Measurements from ENCODE around the gene PRKCE. TPM values are rescaled to one million over a fixed set of nuclear protein-coding genes. Genes with fewer than 3 reads are reported as not detected.

Gene PRKCE
- total RNA-seq, 6 experiments from 2014 or later = 5.2 to 18.8 (median 11.0) TPM

GRCh38 chr2:45921921-45922320 lies 270.4 kb downstream of the PRKCE start:
- intact Hi-C loops (cut with DNase I) = no loop called here
- no peak for TF ChIP-seq CTCF (IDR thresholded peaks at IDR 0.05)
- no peak for TF ChIP-seq POLR2A (IDR thresholded peaks at IDR 0.05)
- DNase-seq (no peak), ATAC-seq (no peak)
- Histone ChIP-seq H3K36me3 (no peaks in the 10 kb centered on the region), H3K4me1 (peaks cover 0 to 8% (median 3%) of the 10 kb centered on the region in 4 donors), H3K27me3 (no peaks in the 10 kb centered on the region), H3K27ac (no peak overlapping the region), H3K9me3 (no peaks in the 10 kb centered on the region), H3K4me3 (no peak overlapping the region)

GRCh38 chr2:45922577-45922988 lies 271.1 kb downstream of the PRKCE start:
- TF ChIP-seq CTCF (IDR thresholded peaks at IDR 0.05) (no peak), POLR2A (IDR thresholded peaks at IDR 0.05) (no peak)
- H3K4me3 ChIP-seq = no peak overlapping the region
- H3K27me3 ChIP-seq = no peaks in the 10 kb centered on the region
- no peaks in the 10 kb centered on the region for H3K36me3 ChIP-seq
- peaks cover 0 to 8% (median 3%) of the 10 kb centered on the region in 4 donors for H3K4me1 ChIP-seq
- no peak overlapping the region for H3K27ac ChIP-seq
- intact Hi-C loops (cut with DNase I) = no loop called here
- WGBS (ENCODE audit: insufficient coverage, low coverage, low lambda C conversion rate, missing lambda C conversion rate) = 84% methylated on average over 7 of the region's 7 CpGs
- DNase-seq (no peak), ATAC-seq (no peak)
- no peaks in the 10 kb centered on the region for H3K9me3 ChIP-seq

DNA sequence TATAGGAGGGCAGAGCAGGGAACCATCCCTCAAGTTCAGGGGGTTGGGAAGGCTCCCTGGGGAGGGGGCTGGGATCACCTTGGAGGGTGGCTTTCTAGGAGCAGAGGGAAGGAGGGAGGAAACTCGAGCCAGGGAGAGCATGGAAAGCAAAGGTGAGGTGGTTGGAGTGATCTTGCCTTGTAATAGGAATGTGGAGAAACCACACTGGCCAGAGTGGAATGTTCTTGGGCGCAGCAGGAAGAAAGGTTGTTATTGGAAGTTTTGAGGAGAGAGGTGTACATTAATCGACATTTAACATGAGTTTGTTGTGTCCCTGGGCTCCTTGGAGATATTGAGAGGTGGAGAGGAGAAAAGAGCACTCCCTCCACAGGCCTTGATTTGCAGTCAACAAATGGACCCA lies 272.2 kb downstream of the PRKCE start:
- WGBS (ENCODE audit: insufficient coverage, low coverage, low lambda C conversion rate, missing lambda C conversion rate) = 80% methylated on average over 2 of the region's 3 CpGs
- Histone ChIP-seq H3K4me1 (peaks cover 0 to 8% (median 3%) of the 10 kb centered on the region in 4 donors), H3K9me3 (no peaks in the 10 kb centered on the region), H3K36me3 (no peaks in the 10 kb centered on the region), H3K27me3 (no peaks in the 10 kb centered on the region), H3K27ac (no peak overlapping the region), H3K4me3 (no peak overlapping the region)
- DNase-seq (no peak), ATAC-seq (no peak)
- intact Hi-C loops (cut with DNase I) = no loop called here
- TF ChIP-seq CTCF (IDR thresholded peaks at IDR 0.05) (no peak), POLR2A (IDR thresholded peaks at IDR 0.05) (no peak)

- no peaks in the 10 kb centered on the region for H3K4me1 ChIP-seq
- no peaks in the 10 kb centered on the region for H3K9me3 ChIP-seq
- no peak overlapping the region for H3K27ac ChIP-seq
- ATAC-seq = no peak
- TF ChIP-seq CTCF (IDR thresholded peaks at IDR 0.05) = no peak
- DNase-seq = no peak
- no peaks in the 10 kb centered on the region for H3K36me3 ChIP-seq
- intact Hi-C loops (cut with DNase I) = no loop called here
- WGBS (ENCODE audit: insufficient coverage, low coverage, low lambda C conversion rate, missing lambda C conversion rate) = 88% methylated on average over 4 of the region's 4 CpGs
- no peaks in the 10 kb centered on the region for H3K27me3 ChIP-seq
- no peak overlapping the region for H3K4me3 ChIP-seq
Measured at GRCh38 chr2:45925026-45925425, 273.6 kb downstream of the PRKCE start.
